ACC112 (cell line): ENCODE results near the gene STRBP.
"Not testable (repeated sequence)": the region's sequence is repeated elsewhere in the genome, so short reads cannot be mapped to it uniquely, and the experiment has no call there.

ENCODE experiments used
- H2AFZ ChIP-seq: fragments of 200-600 bp; sonication (generic); one replicate; pipeline ENCODE4 v1.6.0; 2017; ENCODE audit warnings: antibody characterized with exemption, low read length; ENCODE audit not compliant: unreplicated experiment
- H3K27ac ChIP-seq: fragments of 200-600 bp; sonication (generic); 2 replicates; pipeline ENCODE4 v1.5.1; 2014; ENCODE audit warnings: low read depth, mild to moderate bottlenecking, antibody characterized with exemption, low read length, moderate library complexity
- H3K27me3 ChIP-seq: fragments of 200-600 bp; sonication (generic); 2 replicates; pipeline ENCODE4 v1.6.1; 2014; ENCODE audit warnings: mild to moderate bottlenecking, antibody characterized with exemption, low read length, moderate library complexity, mixed read lengths; ENCODE audit not compliant: insufficient read depth
- H3K36me3 ChIP-seq: fragments of 200-600 bp; sonication (generic); 2 replicates; pipeline ENCODE4 v1.6.1; 2016; ENCODE audit warnings: mild to moderate bottlenecking, antibody characterized with exemption, low read length, moderate library complexity, mixed read lengths; ENCODE audit not compliant: insufficient read depth
- H3K4me1 ChIP-seq: fragments of 200-600 bp; sonication (generic); one replicate; pipeline ENCODE4 v1.6.1; 2016; ENCODE audit warnings: low read length, mixed read lengths; ENCODE audit not compliant: insufficient read depth, unreplicated experiment, control insufficient read depth
- H3K4me3 ChIP-seq: fragments of 200-600 bp; sonication (generic); 2 replicates; pipeline ENCODE4 v1.5.1; 2014; ENCODE audit warnings: mild to moderate bottlenecking, low read depth, low read length
- H3K79me2 ChIP-seq: fragments of 200-600 bp; sonication (generic); one replicate; pipeline ENCODE4 v1.6.0; 2016; ENCODE audit warnings: low read length; ENCODE audit not compliant: control insufficient read depth, unreplicated experiment, insufficient read depth

Gene STRBP

GRCh38 chr9:123200469-123200868 is 67.9 kb downstream of the STRBP start:
- not testable (repeated sequence) for H3K27ac ChIP-seq, H3K4me3 ChIP-seq, H2AFZ ChIP-seq, H3K4me1 ChIP-seq, H3K36me3 ChIP-seq, H3K79me2 ChIP-seq
- H3K27me3 ChIP-seq = peaks cover 16% of the 10 kb centered on the region

GRCh38 chr9:123196124-123196523 is 72.3 kb downstream of the STRBP start:
- Histone ChIP-seq H3K36me3 (no peaks in the 10 kb centered on the region), H2AFZ (no peak overlapping the region), H3K4me3 (no peak overlapping the region), H3K27ac (no peak overlapping the region), H3K79me2 (no peaks in the 10 kb centered on the region), H3K27me3 (peaks cover 31% of the 10 kb centered on the region), H3K4me1 (no peaks in the 10 kb centered on the region)

GRCh38 chr9:123194023-123194422 is 74.4 kb downstream of the STRBP start:
- Histone ChIP-seq H3K4me1 (no peaks in the 10 kb centered on the region), H2AFZ (no peak overlapping the region), H3K27ac (no peak overlapping the region), H3K27me3 (peaks cover 27% of the 10 kb centered on the region; the same call in 1 of the 2 replicates), H3K4me3 (no peak overlapping the region), H3K36me3 (no peaks in the 10 kb centered on the region), H3K79me2 (no peaks in the 10 kb centered on the region)

- Histone ChIP-seq H3K4me3 (no peak overlapping the region), H3K79me2 (no peaks in the 10 kb centered on the region), H3K4me1 (no peaks in the 10 kb centered on the region), H3K27ac (no peak overlapping the region), H2AFZ (no peak overlapping the region), H3K27me3 (peaks cover 27% of the 10 kb centered on the region; the same call in 1 of the 2 replicates), H3K36me3 (no peaks in the 10 kb centered on the region)
These were observed 76.7 kb downstream of the STRBP start for GRCh38 chr9:123191680-123192079.

GRCh38 chr9:123191260-123191659 is 77.1 kb downstream of the STRBP start:
- no peaks in the 10 kb centered on the region for H3K79me2 ChIP-seq
- H3K27me3 ChIP-seq = peaks cover 27% of the 10 kb centered on the region; the same call in 1 of the 2 replicates
- no peak overlapping the region for H3K27ac ChIP-seq

GRCh38 chr9:123187131-123187530 is 81.3 kb downstream of the STRBP start:
- no peaks in the 10 kb centered on the region for H3K79me2 ChIP-seq
- H3K4me1 ChIP-seq = no peaks in the 10 kb centered on the region
- no peak overlapping the region for H3K4me3 ChIP-seq
- no peak overlapping the region for H2AFZ ChIP-seq
- no peak overlapping the region for H3K27ac ChIP-seq
- H3K27me3 ChIP-seq = no peaks in the 10 kb centered on the region
- H3K36me3 ChIP-seq = no peaks in the 10 kb centered on the region

More at GRCh38 chr9:123191260-123191659, 77.1 kb downstream of the STRBP start:
- H3K4me3 ChIP-seq = no peak overlapping the region
- no peak overlapping the region for H2AFZ ChIP-seq
- no peaks in the 10 kb centered on the region for H3K36me3 ChIP-seq
- no peaks in the 10 kb centered on the region for H3K4me1 ChIP-seq

- H2AFZ ChIP-seq, H3K27ac ChIP-seq, H3K4me1 ChIP-seq, H3K4me3 ChIP-seq, H3K27me3 ChIP-seq, H3K79me2 ChIP-seq, H3K36me3 ChIP-seq: not testable (repeated sequence)
These were observed 82.4 kb downstream of the STRBP start for GRCh38 chr9:123186029-123186428.

- Histone ChIP-seq H3K4me3 (no peak overlapping the region), H2AFZ (no peak overlapping the region), H3K27me3 (no peaks in the 10 kb centered on the region), H3K79me2 (no peaks in the 10 kb centered on the region), H3K4me1 (no peaks in the 10 kb centered on the region), H3K27ac (no peak overlapping the region), H3K36me3 (no peaks in the 10 kb centered on the region)
These were observed 91.4 kb downstream of the STRBP start for GRCh38 chr9:123176949-123177348.

- Histone ChIP-seq H3K27me3 (no peaks in the 10 kb centered on the region), H3K4me3 (no peak overlapping the region), H3K36me3 (no peaks in the 10 kb centered on the region), H3K79me2 (no peaks in the 10 kb centered on the region), H2AFZ (no peak overlapping the region), H3K4me1 (no peaks in the 10 kb centered on the region), H3K27ac (no peak overlapping the region)
These were observed 92.3 kb downstream of the STRBP start for GRCh38 chr9:123175854-123176629.

GRCh38 chr9:123174887-123175518 is 93.4 kb downstream of the STRBP start:
- H3K27ac ChIP-seq = no peak overlapping the region
- H2AFZ ChIP-seq = no peak overlapping the region
- H3K36me3 ChIP-seq = no peaks in the 10 kb centered on the region
- no peaks in the 10 kb centered on the region for H3K4me1 ChIP-seq
- no peaks in the 10 kb centered on the region for H3K79me2 ChIP-seq
- no peak overlapping the region for H3K4me3 ChIP-seq
- no peaks in the 10 kb centered on the region for H3K27me3 ChIP-seq

GRCh38 chr9:123174079-123174478 is 94.3 kb downstream of the STRBP start:
- no peaks in the 10 kb centered on the region for H3K27me3 ChIP-seq
- H3K36me3 ChIP-seq = no peaks in the 10 kb centered on the region
- H3K27ac ChIP-seq = no peak overlapping the region
- H2AFZ ChIP-seq = no peak overlapping the region
- no peaks in the 10 kb centered on the region for H3K4me1 ChIP-seq
- H3K4me3 ChIP-seq = no peak overlapping the region
- H3K79me2 ChIP-seq = no peaks in the 10 kb centered on the region
